KMS-11 (cell line): ENCODE data around the gene TRABD2B.

Experiments used
- H2AFZ ChIP-seq: fragments of 200-600 bp; sonication (generic); 2 replicates; pipeline ENCODE4 v1.6.1; 2016; ENCODE audit warnings: antibody characterized with exemption, mixed run types, low read depth
- H3K27ac ChIP-seq: fragments of 200-600 bp; sonication (generic); 2 replicates; pipeline ENCODE4 v1.6.1; 2016; ENCODE audit warnings: mild to moderate bottlenecking, mixed run types
- H3K27me3 ChIP-seq: fragments of 200-600 bp; sonication (generic); 2 replicates; pipeline ENCODE4 v1.6.1; 2017; ENCODE audit warnings: mild to moderate bottlenecking, low read depth, mixed run types, moderate library complexity; ENCODE audit not compliant: insufficient read depth
- H3K36me3 ChIP-seq: fragments of 200-600 bp; sonication (generic); 2 replicates; pipeline ENCODE4 v1.6.1; 2017; ENCODE audit warnings: mild to moderate bottlenecking, mixed run types; ENCODE audit not compliant: insufficient read depth
- H3K4me1 ChIP-seq: fragments of 200-600 bp; sonication (generic); 2 replicates; pipeline ENCODE4 v1.6.1; 2016; ENCODE audit warnings: mild to moderate bottlenecking, low read depth, mixed run types; ENCODE audit not compliant: poor library complexity, severe bottlenecking
- H3K4me2 ChIP-seq: fragments of 200-600 bp; sonication (generic); 2 replicates; pipeline ENCODE4 v1.7.0; 2016; ENCODE audit warnings: mild to moderate bottlenecking, mixed run types
- H3K4me3 ChIP-seq: fragments of 200-600 bp; sonication (generic); IDR thresholded peaks from 2 replicates; pipeline ENCODE4 v1.6.1; 2017; ENCODE audit warnings: low read depth, low read length, mixed read lengths; ENCODE audit not compliant: insufficient read depth
- H3K79me2 ChIP-seq: fragments of 200-600 bp; sonication (generic); 2 replicates; pipeline ENCODE4 v1.6.1; 2016; ENCODE audit warnings: low read depth, mixed run types; ENCODE audit not compliant: insufficient read depth
- H3K9ac ChIP-seq: fragments of 200-600 bp; sonication (generic); 2 replicates; pipeline ENCODE4 v1.6.1; 2016; ENCODE audit warnings: mild to moderate bottlenecking, mixed run types
- H4K20me1 ChIP-seq: fragments of 200-600 bp; sonication (generic); 2 replicates; pipeline ENCODE4 v1.6.1; 2016; ENCODE audit warnings: mild to moderate bottlenecking, mixed run types; ENCODE audit not compliant: insufficient read depth
- CTCF ChIP-seq: fragments of 200-600 bp; sonication (generic); conservative IDR thresholded peaks from 2 replicates; pipeline ENCODE4 v1.6.1; 2017; ENCODE audit warnings: low read depth, mild to moderate bottlenecking, antibody characterized with exemption, low read length, moderate library complexity, mixed read lengths

TRABD2B gene

DNA sequence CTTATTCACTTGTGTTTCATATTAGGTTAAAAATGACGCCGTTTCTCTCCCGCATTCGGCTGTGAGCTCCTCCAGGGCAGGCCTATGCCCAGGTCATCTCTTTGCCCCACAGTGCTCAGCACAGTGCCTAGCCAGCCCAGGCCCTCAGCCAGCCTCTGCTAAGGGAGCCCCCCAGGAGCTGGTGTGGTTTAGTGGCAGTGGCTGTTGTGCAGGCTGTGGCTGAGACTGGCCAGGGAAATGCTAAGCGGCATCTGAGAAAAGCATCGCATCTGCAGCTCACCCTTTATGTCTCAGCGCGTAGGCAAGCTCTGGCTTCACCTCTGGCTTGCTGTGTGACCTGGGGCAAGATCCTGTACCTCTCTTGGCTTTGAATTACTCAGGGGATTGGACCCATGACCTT, 275.1 kb downstream of the TRABD2B start:
- no peaks in the 10 kb centered on the region for H3K36me3 ChIP-seq
- no peaks in the 10 kb centered on the region; the same call in 1 of the 2 replicates for H3K27me3 ChIP-seq
- H2AFZ ChIP-seq = no peak overlapping the region

GRCh38 chr1:47720111-47720510, 277.1 kb downstream of the TRABD2B start:
- Histone ChIP-seq H3K27me3 (no peaks in the 10 kb centered on the region; the same call in 1 of the 2 replicates), H3K4me2 (no peak overlapping the region), H2AFZ (no peak overlapping the region), H3K36me3 (no peaks in the 10 kb centered on the region), H3K4me1 (no peaks in the 10 kb centered on the region), H3K4me3 (no peak overlapping the region), H3K27ac (no peak overlapping the region), H3K9ac (no peak overlapping the region), H4K20me1 (no peaks in the 10 kb centered on the region), H3K79me2 (no peaks in the 10 kb centered on the region)
- TF ChIP-seq CTCF = no peak

More for the DNA sequence above, 275.1 kb downstream of the TRABD2B start:
- no peaks in the 10 kb centered on the region for H3K79me2 ChIP-seq
- H3K4me2 ChIP-seq = no peak overlapping the region
- H4K20me1 ChIP-seq = no peaks in the 10 kb centered on the region
- no peak overlapping the region for H3K9ac ChIP-seq
- no peaks in the 10 kb centered on the region for H3K4me1 ChIP-seq
- H3K4me3 ChIP-seq = no peak overlapping the region
- no peak overlapping the region for H3K27ac ChIP-seq
- TF ChIP-seq CTCF = no peak

- no peak for TF ChIP-seq CTCF
- H3K27me3 ChIP-seq = no peaks in the 10 kb centered on the region; the same call in 1 of the 2 replicates
Measured at GRCh38 chr1:47717341-47717740, 279.8 kb downstream of the TRABD2B start.

GRCh38 chr1:47713975-47714767, 283.0 kb downstream of the TRABD2B start:
- Histone ChIP-seq H3K79me2 (no peaks in the 10 kb centered on the region), H4K20me1 (no peaks in the 10 kb centered on the region), H2AFZ (no peak overlapping the region), H3K27me3 (peaks cover 17% of the 10 kb centered on the region), H3K36me3 (no peaks in the 10 kb centered on the region), H3K4me3 (no peak overlapping the region), H3K4me1 (peaks cover 14% of the 10 kb centered on the region), H3K27ac (no peak overlapping the region), H3K4me2 (no peak overlapping the region), H3K9ac (no peak overlapping the region)
- TF ChIP-seq CTCF = no peak

More at GRCh38 chr1:47717341-47717740, 279.8 kb downstream of the TRABD2B start:
- Histone ChIP-seq H3K4me2 (no peak overlapping the region), H3K9ac (no peak overlapping the region), H2AFZ (no peak overlapping the region), H3K79me2 (no peaks in the 10 kb centered on the region), H4K20me1 (no peaks in the 10 kb centered on the region), H3K4me1 (no peaks in the 10 kb centered on the region), H3K27ac (no peak overlapping the region), H3K4me3 (no peak overlapping the region), H3K36me3 (no peaks in the 10 kb centered on the region)
